HG03139 (cell line): ENCODE results near the gene IDI1.
"Not testable (repeated sequence)": the region's sequence is repeated elsewhere in the genome, so short reads cannot be mapped to it uniquely, and the experiment has no call there.

Source experiments
- ATAC-seq: cut with Tn5 transposase; IDR thresholded peaks from one replicate; pipeline ENCODE4 v1.9.1; 2021; ENCODE audit not compliant: unreplicated experiment

The IDI1 gene

GRCh38 chr10:1064964-1065247 is 16.0 kb upstream of the IDI1 start:
- ATAC-seq: no peak

- ATAC-seq: no peak
Measured at GRCh38 chr10:1063232-1063865, 14.4 kb upstream of the IDI1 start.

GRCh38 chr10:1061930-1062774 is 13.2 kb upstream of the IDI1 start:
- no peak for ATAC-seq

GRCh38 chr10:1059902-1060301 is 11.0 kb upstream of the IDI1 start:
- ATAC-seq: no peak

- ATAC-seq: no peak
Measured at GRCh38 chr10:1058017-1058416, 9.1 kb upstream of the IDI1 start.

- no peak for ATAC-seq
Measured at GRCh38 chr10:1057106-1057657, 8.3 kb upstream of the IDI1 start.

- ATAC-seq: peak; percentile 94
Measured at GRCh38 chr10:1056326-1057105, 7.6 kb upstream of the IDI1 start, which contains the start of gene WDR37. Gene WDR37 (plus strand): TSS chr10:1056385. CDS start chr10:1072156, 15,771 bp downstream.

- ATAC-seq: no peak
Measured at GRCh38 chr10:1054684-1055083, 5.8 kb upstream of the IDI1 start.

- no peak for ATAC-seq
Measured at GRCh38 chr10:1050554-1050953, 1.6 kb upstream of the IDI1 start.

- ATAC-seq: no peak
Measured at GRCh38 chr10:1050145-1050544, 1.2 kb upstream of the IDI1 start.

GRCh38 chr10:1049425-1049958 is 573 bp upstream of the IDI1 start:
- no peak for ATAC-seq

GRCh38 chr10:1048349-1048731 is 579 bp downstream of the IDI1 start:
- ATAC-seq: no peak

GRCh38 chr10:1047937-1048336 is 982 bp downstream of the IDI1 start:
- ATAC-seq: no peak

GRCh38 chr10:1045415-1045814 is 3.5 kb downstream of the IDI1 start:
- ATAC-seq: no peak

- no peak for ATAC-seq
Measured at GRCh38 chr10:1044964-1045363, 4.0 kb downstream of the IDI1 start.

- ATAC-seq: no peak
Measured at GRCh38 chr10:1044146-1044545, 4.8 kb downstream of the IDI1 start.

GRCh38 chr10:1043532-1043995 is 5.4 kb downstream of the IDI1 start:
- peak; percentile 45 for ATAC-seq

- no peak for ATAC-seq
Measured at GRCh38 chr10:1041514-1041913, 7.4 kb downstream of the IDI1 start.

GRCh38 chr10:1040133-1040532 is 8.8 kb downstream of the IDI1 start:
- ATAC-seq: no peak

GRCh38 chr10:1038769-1039168 is 10.2 kb downstream of the IDI1 start:
- ATAC-seq: not testable (repeated sequence)

GRCh38 chr10:1037098-1037497 is 11.8 kb downstream of the IDI1 start:
- ATAC-seq: no peak
